Measurements from ENCODE around the gene HUWE1.

Gene HUWE1

GRCh38 chrX:53718073-53718472 is 31.6 kb upstream of the HUWE1 start:
- TF ChIP-seq CTCF (IDR thresholded peaks at IDR 0.05; ENCODE audit: borderline replicate concordance, insufficient read depth, low read depth, low read length), result no peak
- no peak overlapping the region for H3K4me3 ChIP-seq (ENCODE audit: low read depth, low read length)

- H3K4me3 ChIP-seq (ENCODE audit: low read depth, low read length), result no peak overlapping the region
- no peak for TF ChIP-seq CTCF (IDR thresholded peaks at IDR 0.05; ENCODE audit: borderline replicate concordance, insufficient read depth, low read depth, low read length)
Measured at GRCh38 chrX:53717205-53717604, 30.7 kb upstream of the HUWE1 start.

- H3K4me3 ChIP-seq (ENCODE audit: low read depth, low read length), result peak overlapping the region; percentile 52
- TF ChIP-seq CTCF (IDR thresholded peaks at IDR 0.05; ENCODE audit: borderline replicate concordance, insufficient read depth, low read depth, low read length), result no peak
Measured at GRCh38 chrX:53716328-53717088, 30.0 kb upstream of the HUWE1 start.

- no peak for TF ChIP-seq CTCF (IDR thresholded peaks at IDR 0.05; ENCODE audit: borderline replicate concordance, insufficient read depth, low read depth, low read length)
- peak overlapping the region; percentile 52 for H3K4me3 ChIP-seq (ENCODE audit: low read depth, low read length)
Measured at GRCh38 chrX:53715346-53715924, 28.9 kb upstream of the HUWE1 start.

GRCh38 chrX:53714580-53715345 is 28.2 kb upstream of the HUWE1 start:
- H3K4me3 ChIP-seq (ENCODE audit: low read depth, low read length), result peak overlapping the region; percentile 52
- TF ChIP-seq CTCF (IDR thresholded peaks at IDR 0.05; ENCODE audit: borderline replicate concordance, insufficient read depth, low read depth, low read length), result 0 out of 2 replicates have a peak, but pooled peaks have one; percentile 5

- H3K4me3 ChIP-seq (ENCODE audit: low read depth, low read length), result peak overlapping the region; percentile 52
- TF ChIP-seq CTCF (IDR thresholded peaks at IDR 0.05; ENCODE audit: borderline replicate concordance, insufficient read depth, low read depth, low read length), result no peak
Measured at GRCh38 chrX:53713987-53714579, 27.6 kb upstream of the HUWE1 start.

Measured in GM12875 (cell line).